C1 segment of cervical spinal cord (tissue), 14 donors: ENCODE measurements around the gene MTX2.
"Not testable (repeated sequence)": the region's sequence is repeated elsewhere in the genome, so short reads cannot be mapped to it uniquely, and the experiment has no call there.

Experiments
- DNase-seq, 14 donors: peaks; one replicate each; lab custom pipeline; 2025; lab: John Stamatoyannopoulos, UW

The MTX2 gene

DNA sequence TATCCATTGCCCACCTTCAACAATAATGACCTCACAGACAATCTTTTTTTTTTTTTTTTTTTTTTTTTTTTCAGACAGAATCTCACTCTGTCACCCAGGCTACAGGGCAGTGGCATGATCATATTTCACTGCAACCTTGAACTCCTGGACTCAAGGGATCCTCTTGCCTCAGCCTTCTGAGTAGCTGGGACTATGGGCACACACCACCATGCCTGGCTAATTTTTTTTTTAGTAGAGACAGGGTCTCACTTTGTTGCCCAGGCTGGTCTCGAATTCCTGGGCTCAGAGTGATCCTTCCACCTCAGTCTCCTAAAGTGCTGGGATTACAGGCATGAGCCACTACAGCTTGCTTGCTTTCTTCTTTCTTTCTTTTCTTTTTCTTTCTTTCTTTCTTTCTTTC lies 103.9 kb downstream of the MTX2 start:
- not testable (repeated sequence) for DNase-seq

DNA sequence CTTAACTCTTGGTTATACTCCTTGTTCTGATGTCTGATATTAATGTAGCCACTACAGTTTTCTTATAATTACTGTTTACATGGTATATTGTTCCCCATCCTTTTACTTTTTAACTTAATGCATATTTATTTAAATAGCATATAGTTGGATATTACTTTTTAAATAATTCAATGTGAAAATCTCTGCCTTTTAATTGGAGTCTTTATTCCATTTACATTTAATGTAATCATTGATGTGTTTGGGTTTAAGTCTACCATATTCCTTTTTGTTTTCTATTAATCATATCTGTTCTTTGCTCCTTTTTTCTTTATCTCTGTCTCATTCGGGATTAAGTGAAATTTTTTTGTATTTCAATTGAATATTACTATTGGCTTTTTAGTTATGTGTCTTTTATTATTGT lies 109.1 kb downstream of the MTX2 start:
- no peak for DNase-seq

GRCh38 chr2:176380341-176380740 lies 111.1 kb downstream of the MTX2 start:
- no peak for DNase-seq

- no peak for DNase-seq
Observed at GRCh38 chr2:176383100-176383499, 113.9 kb downstream of the MTX2 start.

- DNase-seq = no peak
Observed at GRCh38 chr2:176383836-176384442, 114.7 kb downstream of the MTX2 start.

DNA sequence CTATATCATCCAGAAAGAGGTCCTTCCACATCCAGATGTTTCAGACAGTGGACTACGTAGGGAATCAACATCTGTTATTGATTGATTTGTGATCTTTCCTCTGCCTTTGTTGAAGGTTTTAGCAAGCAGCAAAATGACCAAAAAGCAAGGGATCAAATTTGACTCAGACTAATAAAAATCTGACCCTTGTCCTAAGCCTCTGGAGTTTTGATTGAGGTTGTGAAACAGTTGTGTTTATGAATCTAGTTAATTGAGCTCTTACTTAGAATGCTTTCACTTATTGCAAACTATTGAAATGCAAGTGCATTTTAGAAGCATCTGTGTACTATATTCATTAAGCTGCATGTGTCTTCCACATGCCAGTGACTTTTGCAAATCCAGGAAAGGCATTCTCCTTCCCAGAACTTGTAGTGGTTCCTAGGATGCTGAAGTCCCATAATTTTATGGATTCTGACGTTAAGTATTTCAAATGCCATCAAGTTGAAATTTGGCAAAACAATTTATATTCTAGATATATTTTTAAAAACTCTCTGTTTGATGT lies 116.0 kb downstream of the MTX2 start:
- DNase-seq = no peak

DNA sequence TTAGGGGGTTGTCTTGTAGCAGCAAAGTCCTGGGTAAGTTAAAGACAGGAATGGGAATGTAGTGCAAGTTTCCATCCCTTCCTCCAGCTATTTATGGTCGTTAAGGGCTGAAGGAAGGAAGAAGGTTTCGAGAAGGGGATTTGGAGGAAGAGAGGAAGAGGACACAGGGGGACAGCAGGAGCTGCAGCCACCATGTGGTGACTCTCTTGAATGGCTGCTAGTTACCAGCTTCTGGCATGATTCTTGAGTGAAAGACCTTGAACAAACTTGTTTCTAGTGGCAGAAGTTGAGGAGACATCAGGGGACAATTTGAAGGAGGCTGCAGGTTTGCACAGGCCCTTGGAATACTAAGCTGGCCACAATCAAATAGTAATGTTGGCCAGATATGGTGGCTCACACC lies 116.6 kb downstream of the MTX2 start:
- DNase-seq = no peak
